ENCODE measurements around the gene PHF21A.
"Not testable (repeated sequence)": the region's sequence is repeated elsewhere in the genome, so short reads cannot be mapped to it uniquely, and the experiment has no call there.

PHF21A gene

DNA sequence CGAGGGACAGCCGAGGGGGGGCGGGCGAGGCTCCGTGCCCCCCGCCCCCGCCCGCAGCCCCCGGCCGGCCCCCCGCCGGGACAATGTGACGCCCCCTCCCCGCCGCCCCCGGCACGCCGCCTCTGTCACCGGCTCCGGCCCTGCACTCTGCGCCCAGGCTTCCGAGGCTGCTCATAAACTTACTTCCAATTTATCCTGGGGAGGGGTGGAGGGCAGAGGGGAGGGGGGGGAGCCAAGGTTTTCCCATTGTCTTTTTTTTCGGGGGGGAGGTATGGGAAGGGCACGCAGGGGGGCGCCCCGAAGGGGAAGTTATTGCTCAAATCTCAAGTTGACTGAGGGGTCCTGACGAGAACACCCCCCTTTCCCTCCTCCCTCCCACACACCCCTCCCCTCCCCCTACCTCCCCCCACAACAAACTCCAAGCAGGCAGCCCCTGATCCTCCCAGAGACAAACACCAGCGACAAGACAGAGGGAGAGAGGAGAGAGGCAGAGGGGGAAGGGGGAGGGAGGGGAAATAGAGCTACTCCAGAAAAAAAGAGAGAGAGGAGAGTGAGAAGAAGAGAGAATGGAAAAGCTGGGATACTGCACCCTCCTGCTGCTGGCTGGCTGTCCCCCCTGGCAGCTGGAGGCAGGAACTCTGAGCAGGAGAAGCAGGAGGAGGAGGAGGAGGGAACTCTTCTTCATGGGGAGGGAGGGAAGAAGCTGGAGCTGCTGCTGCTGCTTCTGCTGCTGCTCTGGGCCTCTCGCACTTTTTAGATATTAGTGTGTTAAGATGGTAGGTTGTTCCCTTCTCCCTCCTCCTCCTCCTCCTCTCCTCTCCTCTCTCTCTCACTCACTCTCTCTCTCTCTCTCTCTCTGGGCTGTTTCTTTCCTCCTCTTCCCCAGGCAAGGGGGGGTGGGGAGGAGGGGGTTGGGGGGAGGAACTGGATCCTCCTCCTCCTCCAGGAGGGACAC is 631 bp downstream of the PHF21A start:
- DNase-seq, result peak; percentile 18

- DNase-seq, result peak; percentile 87
These were observed 1.7 kb downstream of the PHF21A start for GRCh38 chr11:46119352-46120216.

GRCh38 chr11:46118702-46119351 is 2.4 kb downstream of the PHF21A start:
- DNase-seq, result peak; percentile 29

DNA sequence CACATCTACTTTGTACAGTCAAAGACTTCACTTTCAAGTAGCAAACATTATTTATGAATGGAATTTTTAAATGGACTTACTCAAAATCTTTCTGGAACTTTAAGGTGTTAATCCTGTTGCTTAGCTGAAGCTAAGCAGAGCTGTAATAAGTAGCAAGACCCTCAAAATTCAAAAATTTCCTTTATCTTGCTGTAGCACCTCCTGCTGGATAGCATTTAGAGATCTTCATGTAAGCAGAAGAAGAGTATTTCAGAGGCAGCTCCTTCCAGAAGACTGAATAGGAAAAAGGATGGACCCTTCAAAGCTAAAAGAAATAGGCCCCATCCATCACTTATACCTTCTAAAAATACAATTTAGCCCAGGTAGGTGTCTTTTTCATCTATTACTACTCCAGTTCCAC is 3.4 kb downstream of the PHF21A start:
- peak; percentile 31 for DNase-seq

- DNase-seq, result not testable (repeated sequence)
These were observed 4.6 kb downstream of the PHF21A start for GRCh38 chr11:46116712-46117037.

- peak; percentile 36 for DNase-seq
These were observed 5.1 kb downstream of the PHF21A start for GRCh38 chr11:46116007-46116711.

DNA sequence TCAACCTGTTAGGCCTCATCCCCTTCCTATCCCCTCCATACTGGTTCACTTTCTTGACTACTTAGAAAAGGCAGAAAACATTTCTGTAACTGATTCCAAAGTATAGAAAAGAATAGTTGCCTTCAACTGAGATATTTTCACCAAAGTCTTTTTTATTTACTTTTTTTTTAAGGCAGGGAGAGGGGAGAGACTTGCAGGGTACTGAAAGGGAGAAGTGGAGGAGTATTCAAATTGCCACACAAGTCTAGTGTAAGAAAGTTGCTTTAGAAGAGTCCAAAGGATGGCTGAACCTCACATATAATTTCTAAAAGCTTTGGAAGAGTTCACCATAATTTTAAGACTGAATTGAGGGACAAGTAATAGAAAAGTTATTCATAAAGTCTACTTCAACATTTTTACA is 6.3 kb downstream of the PHF21A start:
- DNase-seq, result no peak

DNA sequence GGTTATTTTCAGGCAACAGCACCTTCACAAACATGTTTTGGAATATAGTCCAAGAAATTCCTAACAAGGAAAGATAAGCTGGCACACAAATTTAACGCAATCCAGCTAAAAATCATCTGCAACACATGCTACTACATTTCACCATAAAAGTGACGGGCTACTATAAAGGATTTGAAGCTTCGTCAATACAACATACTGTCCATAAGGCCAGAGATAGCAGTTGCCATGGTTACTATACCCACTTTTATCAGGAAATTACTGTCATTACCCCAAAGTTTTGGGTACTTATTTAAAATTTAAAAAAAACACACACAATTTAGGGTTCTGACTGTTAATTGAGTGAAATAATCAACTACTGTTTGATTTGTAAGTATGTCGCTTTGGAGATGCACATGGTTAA is 6.9 kb downstream of the PHF21A start:
- no peak for DNase-seq

- DNase-seq, result peak; percentile 80
These were observed 8.2 kb downstream of the PHF21A start for GRCh38 chr11:46112961-46113607.

DNA sequence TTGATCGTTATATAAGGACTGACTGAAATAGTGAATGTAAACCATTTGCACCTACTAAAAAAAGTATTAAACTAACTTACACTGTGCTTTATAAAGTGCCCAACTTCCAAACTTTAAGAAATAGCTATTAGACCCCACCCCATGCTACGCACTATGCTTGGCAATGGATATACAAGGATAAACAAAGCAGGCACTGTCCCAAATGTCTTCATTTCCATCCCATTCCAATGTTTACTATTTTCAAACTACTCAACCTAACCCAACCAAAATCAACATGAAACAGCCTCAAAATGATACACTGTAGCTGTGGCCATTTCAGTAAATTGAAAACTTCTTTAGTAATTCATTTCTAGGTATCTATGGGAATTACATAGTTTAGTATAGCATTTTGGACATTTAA is 12.5 kb downstream of the PHF21A start:
- DNase-seq, result no peak

- DNase-seq, result no peak
These were observed 13.5 kb downstream of the PHF21A start for GRCh38 chr11:46107780-46108179.

DNA sequence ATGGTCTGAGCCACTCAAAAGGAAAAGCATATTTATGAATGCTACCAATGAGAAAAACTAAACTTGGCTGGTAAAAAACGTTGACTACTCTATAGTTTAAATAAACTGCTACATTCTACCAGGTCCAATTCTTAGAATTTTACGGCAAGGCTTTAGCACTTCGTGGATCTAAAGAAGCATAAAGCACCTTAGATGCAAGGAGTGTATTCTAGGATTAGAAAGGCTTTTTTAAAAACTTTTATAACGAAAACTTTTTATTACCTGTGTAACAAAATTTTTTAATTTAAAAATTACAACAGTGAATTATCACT is 13.9 kb downstream of the PHF21A start:
- DNase-seq, result no peak

DNA sequence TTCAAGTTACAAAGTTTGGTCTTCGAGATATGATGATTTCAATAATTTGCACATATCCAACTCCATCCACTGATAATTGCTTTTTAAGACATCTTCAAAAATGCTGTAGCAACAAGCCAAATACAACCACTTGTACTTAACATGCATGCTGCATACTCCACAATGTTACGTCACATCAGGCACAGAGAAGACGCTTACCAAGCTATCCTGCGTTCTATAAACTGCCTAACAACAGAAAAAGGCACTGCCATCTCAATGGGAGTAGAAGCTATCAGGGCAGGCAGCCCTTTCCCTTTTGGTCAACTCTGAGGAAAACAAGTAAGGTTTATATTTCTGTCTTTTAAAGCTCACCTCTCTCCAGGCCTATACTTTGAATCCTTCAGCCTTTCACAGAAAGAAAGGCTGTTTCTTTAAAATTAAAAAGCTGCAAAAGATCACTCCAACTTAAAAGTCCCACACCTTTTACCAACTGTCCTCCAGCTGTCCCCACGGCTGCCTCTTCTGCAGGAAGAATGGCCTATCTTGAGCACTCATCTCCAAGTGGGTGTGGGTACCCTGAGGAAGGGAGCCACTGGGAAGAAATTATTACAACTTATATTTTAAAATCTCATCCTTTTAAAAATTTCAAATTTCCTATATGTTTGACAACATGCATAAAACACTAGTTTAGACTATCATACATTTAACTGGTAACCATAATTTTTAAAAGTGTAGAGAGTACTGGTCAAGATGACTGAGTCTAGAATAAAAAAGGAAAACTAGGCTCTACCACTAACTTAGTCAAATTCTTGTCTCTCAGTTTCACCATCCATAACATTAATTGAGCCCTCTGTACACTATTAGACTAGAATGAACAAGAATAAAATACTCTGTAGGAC is 14.5 kb downstream of the PHF21A start:
- no peak for DNase-seq

- DNase-seq, result no peak
These were observed 15.3 kb downstream of the PHF21A start for GRCh38 chr11:46105926-46106325.

- no peak for DNase-seq
These were observed 16.1 kb downstream of the PHF21A start for GRCh38 chr11:46105134-46105628.

GRCh38 chr11:46102843-46103242 is 18.4 kb downstream of the PHF21A start:
- DNase-seq, result no peak

GRCh38 chr11:46100670-46101069 is 20.6 kb downstream of the PHF21A start:
- peak; percentile 25 for DNase-seq

GRCh38 chr11:46099963-46100316 is 21.3 kb downstream of the PHF21A start:
- DNase-seq, result peak; percentile 27

- no peak for DNase-seq
These were observed 30.9 kb downstream of the PHF21A start for GRCh38 chr11:46090375-46090774.

GRCh38 chr11:46079662-46080061 is 41.6 kb downstream of the PHF21A start:
- DNase-seq, result no peak

GRCh38 chr11:46075928-46076327 is 45.3 kb downstream of the PHF21A start:
- DNase-seq, result no peak

Measured in CD4-positive, alpha-beta T cell treated with Interleukin-21 for 1 hour (primary cell).